Measurements from ENCODE around the gene RGS6.

RGS6 gene

DNA sequence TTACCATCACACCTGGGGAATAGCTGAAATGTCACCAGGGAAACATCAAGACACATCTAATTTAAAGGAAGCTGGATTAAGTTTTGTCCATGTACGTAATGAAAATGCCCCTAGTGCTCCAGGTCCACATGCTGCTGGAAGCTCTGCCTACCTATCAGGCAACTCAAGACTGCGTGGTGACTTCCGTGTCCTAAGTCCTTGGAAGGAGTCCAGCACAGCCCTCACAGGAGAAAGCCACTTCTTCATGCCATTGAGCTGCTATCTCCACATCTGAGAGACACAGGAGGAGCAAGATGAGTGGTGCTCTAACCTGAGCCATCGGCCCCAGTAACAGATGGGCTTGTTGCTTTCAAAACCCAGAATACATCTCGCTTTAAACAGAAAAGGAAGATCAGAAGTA, 645.3 kb downstream of the RGS6 start:
- no peak for DNase-seq (ENCODE audit: low read depth in 2 of 2)

DNA sequence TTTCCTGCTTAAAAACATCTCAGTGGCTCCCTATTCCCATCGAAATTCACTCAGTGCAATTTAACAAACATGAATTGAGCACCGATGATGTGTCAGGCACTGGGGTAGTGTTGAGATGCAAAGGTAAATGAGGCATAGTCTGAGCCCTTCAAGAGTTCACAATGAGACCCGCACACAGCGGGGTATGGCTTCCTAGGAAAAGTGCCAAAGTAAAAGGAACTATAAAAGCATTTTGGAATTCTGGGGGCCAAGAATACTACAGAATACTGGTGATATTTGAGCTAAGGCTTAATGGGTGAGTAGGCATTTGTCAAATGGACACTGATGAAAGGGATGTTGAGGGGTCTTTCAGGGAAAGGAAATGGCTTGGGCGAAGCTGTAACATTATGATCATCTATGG, 646.3 kb downstream of the RGS6 start:
- no peak for DNase-seq (ENCODE audit: low read depth in 2 of 2)

DNA sequence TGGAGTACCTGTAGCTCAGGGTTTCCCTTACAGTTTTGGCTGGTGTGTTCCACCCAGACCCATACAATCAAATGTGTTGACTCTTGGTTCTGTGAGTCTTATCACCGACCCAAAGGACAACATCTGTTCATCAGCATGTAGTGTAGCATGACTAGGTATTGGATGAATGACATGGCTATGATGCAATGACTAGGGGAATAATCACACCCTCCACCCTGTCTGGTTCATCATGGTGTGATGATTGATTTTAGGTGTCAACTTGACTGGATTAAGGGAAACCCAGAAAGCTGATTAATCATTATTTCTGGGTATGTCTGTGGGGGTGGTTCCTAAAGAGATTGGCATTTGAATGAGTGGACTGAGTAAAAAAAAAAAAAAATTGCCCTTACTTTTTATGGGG, 650.4 kb downstream of the RGS6 start:
- DNase-seq (ENCODE audit: low read depth in 2 of 2): no peak

DNA sequence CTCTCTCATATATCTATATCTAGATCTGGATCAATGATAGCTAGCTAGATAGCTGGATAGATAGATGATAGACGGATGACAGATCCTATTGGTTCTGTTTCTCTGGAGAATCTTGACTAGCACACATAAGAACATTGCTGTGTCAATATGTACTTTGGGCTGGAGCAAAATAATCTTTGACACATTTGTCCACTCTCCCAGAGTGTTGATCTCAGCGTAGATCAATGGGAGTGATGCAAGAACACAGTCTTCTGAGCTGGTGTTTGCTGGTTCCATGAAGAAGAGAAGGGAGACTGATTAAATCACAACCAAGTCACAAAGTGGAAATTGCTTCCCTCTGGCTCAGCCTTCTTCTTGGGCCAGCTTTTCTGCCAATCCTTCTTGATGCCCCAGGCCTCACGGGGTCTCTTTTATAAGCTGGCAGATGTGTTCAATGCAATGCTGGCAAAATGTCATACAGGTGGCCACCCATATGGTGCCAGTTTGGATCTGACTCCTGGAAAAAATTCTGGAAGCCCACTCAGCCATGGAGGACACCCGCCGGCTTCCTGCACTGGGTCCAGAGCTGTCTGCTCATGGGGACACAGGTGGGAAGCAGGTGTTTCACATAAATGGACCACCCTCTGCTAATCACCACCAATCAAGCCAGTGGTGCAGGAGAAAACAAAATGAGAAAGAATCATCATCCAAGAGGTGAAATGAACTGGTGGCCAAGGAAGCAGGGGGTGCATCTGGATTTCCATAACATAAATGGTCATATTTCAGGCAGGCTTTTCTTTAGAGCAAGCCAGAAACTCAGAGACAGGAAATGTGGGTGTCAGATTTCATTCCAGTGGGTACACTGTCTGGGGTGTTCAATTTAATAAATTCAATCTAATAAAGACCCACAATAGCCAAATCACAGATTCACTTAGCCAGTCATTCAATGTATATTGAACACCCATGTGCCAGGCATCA, 651.4 kb downstream of the RGS6 start:
- DNase-seq (ENCODE audit: low read depth in 2 of 2): no peak

DNA sequence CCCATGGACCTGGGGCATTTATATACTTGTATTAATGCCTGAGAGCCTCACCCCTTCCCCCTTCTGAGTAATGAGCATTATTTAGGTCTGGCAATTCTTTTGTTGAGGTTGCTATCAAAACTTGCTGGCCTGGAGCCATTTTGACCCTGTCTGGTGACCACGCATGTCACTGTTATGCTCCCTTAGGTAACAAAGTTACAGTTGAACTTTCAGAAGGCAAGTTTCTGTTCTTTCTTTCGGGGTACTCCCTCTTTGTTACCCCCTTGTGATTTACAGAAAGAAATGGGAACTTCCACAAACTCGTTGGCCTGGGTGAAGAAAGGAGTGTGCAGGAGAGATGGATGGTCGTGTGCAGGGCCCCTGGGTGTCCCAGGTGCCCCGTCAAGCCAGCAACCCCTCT, 656.3 kb downstream of the RGS6 start:
- no peak for DNase-seq (ENCODE audit: low read depth in 2 of 2)

DNA sequence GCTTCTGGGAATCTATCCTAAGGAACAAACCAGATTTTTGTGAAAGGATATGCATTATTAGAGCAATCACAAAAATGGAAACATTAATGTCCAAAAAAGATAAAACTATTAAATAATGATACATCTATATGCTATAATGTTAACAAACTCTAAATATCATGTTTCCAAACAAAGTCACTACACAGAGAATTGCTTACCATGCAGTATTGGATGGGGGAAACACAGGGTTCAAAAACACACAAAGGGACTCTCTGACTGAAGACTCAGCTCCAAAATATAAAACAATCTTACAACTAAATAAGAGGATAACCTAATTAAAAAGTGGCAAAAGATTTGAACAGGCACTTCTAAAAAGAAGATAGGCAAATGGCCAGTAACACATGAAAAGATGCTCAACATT, 657.4 kb downstream of the RGS6 start:
- DNase-seq (ENCODE audit: low read depth in 2 of 2): no peak

DNA sequence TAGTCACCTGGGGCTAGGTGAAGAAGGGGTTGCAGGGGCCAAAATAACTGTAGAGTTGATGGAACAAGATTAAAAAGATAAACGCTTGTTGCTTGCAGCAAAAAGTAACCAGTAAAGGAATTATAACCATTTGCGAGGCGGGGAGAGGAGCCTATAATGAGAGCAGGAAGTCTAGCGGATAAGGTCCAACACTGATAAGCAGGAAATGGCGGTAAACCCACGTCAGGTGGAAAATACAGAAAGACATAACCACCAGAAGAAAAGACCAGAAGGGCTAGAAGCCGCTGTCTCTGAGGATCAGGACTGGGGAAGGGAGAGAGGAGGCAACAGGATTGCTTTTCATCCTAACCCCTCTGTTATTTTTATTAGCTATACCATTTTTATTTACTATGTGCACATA, 658.3 kb downstream of the RGS6 start:
- DNase-seq (ENCODE audit: low read depth in 2 of 2): no peak

DNA sequence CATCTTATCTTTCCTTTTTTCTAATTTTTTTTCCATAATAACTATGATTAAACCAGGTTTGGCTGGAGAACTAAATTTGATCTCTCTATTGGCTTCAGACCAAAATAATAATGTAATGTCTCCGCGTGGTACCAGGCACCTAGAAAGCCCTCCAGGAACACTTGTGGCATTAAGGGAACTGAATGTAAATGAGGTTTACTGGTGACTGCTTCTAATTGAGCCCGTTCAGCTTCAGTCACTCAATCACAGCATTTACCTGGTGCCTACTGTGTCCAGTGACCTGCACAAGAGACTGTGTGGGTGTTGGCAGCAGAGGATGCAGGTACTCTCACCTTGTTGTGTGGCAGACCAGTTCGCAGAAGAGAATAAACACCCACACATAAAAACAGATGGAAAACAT, 659.2 kb downstream of the RGS6 start:
- DNase-seq (ENCODE audit: low read depth in 2 of 2): no peak

DNA sequence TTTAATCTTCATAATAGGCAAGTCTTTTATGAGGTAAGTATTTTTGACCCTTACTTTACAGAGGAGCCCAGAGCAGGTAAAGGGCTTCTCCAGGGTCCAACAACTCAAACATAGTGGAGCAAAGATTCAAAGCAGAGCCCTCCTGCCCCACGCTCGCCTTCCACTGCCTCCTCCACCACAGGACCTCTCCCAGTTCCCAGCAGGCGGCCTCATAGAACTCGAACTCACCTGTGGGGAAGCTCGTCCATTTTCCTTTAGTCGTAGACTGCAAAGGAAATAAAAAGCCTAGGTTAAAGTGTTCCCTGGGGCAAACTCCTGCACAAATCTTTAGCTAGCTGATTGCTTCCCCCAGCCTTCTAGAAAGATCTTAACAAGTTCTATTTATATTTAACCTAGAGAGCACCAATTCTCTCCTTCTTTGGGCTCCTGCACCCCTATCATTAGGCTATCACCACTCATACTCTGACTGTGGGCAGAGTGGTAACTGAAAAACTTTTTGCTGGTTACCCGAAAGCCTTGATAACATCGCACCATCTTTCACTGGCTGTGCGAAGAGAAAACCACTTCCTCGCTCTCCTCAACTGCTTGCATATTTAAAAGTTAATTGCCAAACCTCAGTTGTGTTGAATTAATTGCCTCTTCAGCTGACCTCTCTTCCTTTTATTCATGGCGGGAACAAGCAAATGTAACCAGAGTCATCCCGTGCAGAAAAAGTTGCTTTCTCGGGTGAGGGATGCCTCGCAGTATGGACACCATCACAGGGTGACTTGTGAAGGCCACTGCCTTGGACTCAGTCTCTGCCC, 662.1 kb downstream of the RGS6 start:
- DNase-seq (ENCODE audit: low read depth in 2 of 2): no peak

DNA sequence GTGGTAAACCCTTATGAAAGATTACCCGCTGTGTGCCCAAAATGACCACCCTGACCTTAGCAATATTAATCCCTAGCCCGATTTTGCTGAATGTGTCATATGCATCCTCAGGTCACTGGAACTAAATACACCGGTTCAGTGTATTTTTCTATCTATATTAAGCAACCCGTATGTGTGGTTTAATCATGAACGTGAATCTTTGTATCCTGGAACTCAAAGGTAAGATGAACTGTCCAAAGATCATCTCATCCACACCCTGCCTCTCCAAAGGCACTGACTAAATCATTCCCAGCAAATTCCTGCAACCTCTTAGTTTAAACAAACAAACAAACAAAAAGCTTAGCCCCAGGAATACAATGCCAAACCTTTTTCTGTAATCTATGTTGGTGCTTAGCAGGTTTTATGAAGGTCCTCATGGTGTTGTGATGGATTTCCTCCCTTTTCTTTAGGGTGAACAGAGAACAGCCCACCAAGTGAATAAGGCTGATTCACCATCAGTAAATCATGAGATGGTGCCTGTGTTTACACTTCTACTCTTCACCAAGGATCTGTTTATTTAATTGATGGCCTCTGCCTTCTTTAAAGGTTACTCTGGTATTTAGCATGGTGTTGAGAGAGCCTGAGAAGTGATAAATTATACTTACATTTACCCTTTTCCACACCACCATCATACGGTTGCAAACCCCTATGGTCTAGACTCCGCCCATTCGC, 663.1 kb downstream of the RGS6 start:
- no peak for DNase-seq (ENCODE audit: low read depth in 2 of 2)

DNA sequence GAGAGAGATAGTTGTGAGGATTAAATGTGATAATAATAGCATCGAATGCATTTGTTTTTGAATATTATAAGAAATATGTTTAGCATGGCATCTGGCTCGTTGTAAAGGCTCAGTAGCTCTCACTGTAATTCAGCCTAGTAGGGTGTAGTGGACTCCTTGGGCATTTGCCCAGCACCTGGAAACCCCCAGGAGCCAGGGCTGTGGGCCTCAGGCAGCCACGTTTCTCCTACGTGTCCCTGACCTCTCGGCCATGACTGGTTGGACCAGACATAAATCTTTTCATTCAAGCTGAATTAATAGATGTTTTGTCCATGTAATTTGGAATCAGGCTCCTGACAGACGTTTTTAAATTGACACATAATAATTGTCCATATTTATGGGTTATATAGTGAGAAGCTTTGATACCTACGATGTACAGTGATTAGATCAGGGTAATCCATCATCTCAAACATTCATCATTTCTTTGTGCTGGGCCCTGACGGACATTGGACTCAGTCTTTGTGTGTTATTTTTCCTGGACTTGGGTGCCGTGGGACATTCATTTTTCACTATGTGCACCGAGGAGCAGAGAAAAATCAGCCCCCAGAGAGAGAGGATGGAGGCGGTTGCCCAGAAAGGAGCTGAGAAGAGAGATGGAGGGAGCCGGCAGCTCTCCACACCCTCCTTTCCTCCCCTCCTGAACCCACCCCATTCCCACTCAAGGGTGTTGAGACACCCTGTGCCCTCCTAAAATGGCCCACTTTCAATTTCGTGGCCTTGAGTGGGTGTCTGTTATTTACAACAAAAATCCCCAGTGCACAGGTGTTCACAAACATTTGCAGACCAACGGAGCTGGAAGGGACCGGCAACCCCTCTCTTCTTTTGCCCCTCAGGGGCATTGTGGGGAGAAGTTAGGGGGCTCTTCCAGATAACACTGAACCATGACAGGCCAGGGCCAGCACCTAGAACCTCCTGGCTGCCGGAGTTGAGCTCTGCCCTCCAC, 665.3 kb downstream of the RGS6 start:
- no peak for DNase-seq (ENCODE audit: low read depth in 2 of 2)

DNA sequence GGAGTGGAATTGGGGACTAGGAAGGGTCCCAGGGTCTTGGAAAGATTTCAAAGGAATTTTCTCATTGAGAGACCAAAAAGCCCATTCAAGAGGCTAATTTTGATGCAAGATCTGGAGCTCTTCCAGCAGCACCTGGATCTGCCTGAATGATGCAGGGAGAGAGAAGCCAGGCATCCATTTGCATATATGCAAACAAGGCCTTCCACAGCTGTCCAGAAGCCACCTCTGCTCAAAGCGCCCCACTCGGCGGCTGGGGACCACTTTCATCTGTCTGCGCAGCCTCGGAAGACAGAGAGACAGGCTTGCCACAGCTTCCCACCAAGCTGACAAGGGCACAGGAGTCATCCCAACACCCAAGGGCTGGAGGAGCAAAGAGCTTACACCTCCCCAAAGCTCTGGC, 666.1 kb downstream of the RGS6 start:
- DNase-seq (ENCODE audit: low read depth in 2 of 2): no peak

DNA sequence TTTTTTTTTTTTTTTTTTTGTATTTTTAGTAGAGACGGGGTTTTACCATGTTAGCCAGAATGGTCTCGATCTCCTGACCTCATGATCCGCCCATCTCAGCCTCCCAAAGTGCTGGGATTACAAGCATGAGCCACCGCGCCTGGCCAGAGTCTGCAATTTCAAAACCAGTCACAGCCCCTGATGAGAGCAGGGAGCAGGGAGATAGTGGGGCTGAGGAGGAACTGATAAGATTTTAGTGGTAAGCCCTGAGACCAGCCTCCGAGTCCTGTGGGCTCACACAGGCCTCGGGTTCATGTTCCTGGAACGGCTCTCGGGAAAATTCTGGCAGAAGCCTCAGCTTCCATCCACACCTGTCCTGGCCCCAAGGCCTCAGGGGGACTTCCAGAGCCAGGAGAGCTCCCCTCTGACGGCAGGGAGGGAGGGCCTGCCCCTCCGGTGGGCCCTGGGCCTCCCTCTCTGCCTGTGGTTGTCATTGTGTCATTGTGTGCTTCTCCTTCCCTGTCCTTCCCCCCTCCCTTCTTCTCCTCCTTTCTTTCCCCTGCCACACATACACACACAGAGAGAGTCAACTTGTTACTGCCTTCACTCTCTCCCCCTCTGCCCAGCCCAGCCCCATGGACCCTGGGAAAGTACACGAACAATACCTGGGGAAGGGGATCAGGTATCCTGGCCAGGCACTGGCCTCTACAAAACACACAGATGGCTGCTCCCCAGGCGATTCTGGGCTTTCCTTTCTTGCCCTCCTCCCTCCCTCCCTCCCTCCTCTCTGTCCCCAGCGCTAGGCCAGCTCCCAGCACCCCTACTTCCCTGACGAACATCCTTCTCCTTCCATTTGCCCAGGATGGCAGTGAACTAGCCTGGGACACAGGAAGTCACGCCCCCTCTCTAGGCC, 667.6 kb downstream of the RGS6 start:
- DNase-seq (ENCODE audit: low read depth in 2 of 2): no peak

DNA sequence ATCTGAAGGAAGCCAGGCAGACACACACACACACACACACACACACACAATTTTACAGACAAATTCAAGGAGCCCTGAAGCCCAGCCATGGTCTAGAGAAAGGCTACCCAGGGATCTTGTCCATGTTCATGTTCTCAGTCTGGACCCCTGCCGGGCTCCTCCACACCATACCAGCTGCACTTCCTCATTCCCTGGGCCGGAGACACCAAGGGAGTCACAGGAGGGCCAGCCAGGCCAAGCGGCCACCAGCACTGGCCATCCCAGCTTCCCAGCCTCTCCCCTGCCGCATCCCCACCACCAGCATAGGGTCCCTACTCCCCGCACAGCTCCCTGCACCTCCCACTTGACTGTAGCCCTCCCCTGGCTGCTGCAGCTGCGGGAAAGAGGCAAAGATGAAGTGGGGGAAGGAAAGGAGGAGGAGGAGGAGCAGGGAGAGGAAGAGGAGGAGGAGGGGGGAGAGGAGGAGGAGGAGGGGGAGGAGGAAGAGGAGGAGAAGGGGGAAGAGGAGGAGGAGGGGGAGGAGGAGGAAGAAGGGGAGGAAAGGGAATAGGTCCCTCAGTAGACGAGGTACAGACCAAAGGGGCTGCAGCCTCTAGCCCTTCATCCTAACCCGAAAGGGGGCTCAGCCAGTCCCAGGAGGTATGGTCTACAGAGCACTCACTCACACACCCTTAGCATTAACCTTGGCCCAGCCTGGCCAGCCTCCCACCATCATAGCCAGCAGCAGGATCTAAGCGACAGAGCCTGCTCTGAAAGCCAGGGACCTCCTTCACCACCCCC, 668.5 kb downstream of the RGS6 start:
- no peak for DNase-seq (ENCODE audit: low read depth in 2 of 2)

DNA sequence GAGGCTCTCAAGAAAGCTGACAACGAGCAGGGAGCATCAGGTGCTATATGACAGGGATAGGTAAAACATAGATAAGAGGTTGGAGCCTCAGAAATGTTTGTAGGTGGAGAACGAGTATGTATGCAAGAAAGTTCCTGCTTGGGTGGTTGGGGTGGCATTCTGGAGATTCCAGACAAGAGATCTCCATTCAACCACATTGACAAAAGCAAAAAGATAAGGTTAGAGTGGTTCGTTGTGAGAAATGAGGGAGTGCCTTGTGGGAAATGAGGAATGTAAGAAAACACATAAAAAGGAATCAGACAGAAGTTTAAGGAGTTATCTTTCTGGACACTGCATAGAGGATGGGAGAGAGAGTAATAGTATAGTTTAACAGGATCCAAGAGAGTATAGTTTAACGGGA, 671.4 kb downstream of the RGS6 start:
- no peak for DNase-seq (ENCODE audit: low read depth in 2 of 2)

DNA sequence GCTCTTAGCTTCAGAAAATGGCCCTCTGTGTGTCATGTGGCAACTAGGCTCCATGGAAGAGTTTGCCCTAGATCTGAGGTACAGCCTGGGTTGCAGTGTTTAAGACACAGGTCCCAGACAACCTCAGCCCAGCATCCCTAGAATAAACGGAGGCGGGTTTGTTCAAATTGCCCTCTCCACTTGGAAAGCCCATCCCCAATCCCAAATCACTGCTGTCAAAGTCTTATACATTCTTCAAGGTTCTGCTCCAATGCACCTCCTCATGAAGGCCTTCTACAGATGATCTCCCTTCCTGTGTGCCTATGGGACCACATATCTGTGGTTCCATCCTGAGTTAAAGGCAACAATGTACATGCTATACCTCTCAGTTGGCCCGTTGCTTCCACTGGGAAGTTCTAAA, 671.9 kb downstream of the RGS6 start:
- no peak for DNase-seq (ENCODE audit: low read depth in 2 of 2)

DNA sequence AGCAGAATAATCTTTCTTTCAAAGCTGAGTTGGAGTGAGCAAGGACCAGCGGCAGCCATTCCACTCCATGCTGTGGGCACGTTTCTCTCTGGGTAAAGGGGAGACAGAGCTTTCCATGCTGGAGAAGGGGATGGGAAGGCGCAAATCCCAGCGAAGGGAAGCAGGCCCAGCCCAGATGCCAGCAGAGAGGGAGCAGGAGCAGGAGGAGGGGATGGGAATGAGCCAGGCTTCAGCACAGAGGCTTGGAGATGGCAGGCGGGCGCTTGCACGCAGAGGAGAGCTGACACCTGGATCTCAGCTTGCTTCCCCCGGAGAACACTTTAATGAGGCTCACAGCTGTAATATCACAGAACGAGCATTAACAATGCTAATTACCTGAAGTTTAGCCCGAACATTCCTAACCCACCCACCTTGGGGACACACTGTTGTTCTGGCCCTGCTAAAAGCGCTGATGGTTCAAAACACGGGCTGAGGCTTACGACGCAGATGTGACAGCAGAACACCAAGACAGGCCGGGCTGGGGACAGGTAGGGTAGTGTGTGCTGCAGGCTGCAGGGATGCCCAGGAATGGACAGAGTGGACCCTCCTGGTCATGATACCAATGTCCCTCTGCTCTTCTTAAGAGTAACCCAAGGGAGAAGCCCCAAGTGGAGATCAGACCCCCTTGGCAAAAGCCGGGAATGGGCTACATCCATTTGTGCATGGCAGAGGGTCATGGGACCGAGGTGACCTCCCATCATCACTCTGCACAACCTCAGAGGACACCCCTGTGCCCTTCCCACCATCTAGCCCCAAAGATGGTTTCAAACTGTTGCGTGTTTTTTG, 673.1 kb downstream of the RGS6 start:
- DNase-seq (ENCODE audit: low read depth in 2 of 2): no peak

DNA sequence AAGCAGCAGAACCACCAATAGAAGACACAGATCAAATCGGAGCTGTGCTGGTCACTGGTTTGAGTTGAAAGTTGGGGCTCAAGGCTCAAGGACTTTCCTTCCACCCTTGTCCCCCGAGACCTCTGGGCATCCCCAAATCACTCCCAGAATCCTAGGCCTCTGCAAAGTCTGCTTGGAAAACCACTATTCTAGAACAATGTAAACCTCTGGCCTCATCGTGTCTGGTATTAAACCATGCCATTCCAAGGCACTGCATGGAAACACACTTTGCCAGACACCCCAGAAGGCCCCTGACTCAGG, 673.6 kb downstream of the RGS6 start:
- DNase-seq (ENCODE audit: low read depth in 2 of 2): no peak

DNA sequence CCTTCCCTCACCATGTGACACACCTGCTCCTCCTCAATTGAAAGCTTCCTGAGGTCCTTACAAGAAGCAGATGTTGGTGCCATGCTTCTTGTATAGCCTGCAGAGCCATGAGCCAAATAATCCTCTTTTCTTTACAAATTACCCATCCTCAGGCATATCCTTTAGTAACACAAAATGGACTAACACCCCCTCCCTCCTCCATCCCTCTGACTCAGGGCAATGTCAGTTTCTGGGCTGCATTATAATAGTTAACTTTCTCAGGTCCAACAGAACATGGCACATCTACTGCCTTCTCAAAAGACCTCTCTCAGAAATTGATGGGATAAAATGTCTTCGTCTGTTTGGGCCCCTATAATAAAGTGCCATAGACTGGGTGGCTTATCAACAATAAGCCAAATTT, 674.6 kb downstream of the RGS6 start:
- DNase-seq (ENCODE audit: low read depth in 2 of 2): no peak
